HG03442 (cell line): Measurements from ENCODE around the gene SNCB.
A peak's percentile ranks its signal among the peaks of the same experiment; 100 is the strongest.

Experiments used
- ATAC-seq: cut with Tn5 transposase; IDR thresholded peaks from one replicate; pipeline ENCODE4 v1.9.1; 2021; ENCODE audit warnings: mild to moderate bottlenecking, moderate library complexity; ENCODE audit not compliant: unreplicated experiment

The SNCB gene

GRCh38 chr5:176629853-176630680 is at the start of gene SNCB, which contains the start of gene EIF4E1B:
Gene SNCB, minus strand, starts transcription at chr5:176630534. Its CDS starts 880 bp downstream, at chr5:176629654.
Gene EIF4E1B, plus strand, starts transcription at chr5:176630675. Its CDS starts 12,113 bp downstream, at chr5:176642788.
- no peak for ATAC-seq

- no peak for ATAC-seq
Measured at GRCh38 chr5:176679365-176680225, 49.3 kb upstream of the SNCB start.

DNA sequence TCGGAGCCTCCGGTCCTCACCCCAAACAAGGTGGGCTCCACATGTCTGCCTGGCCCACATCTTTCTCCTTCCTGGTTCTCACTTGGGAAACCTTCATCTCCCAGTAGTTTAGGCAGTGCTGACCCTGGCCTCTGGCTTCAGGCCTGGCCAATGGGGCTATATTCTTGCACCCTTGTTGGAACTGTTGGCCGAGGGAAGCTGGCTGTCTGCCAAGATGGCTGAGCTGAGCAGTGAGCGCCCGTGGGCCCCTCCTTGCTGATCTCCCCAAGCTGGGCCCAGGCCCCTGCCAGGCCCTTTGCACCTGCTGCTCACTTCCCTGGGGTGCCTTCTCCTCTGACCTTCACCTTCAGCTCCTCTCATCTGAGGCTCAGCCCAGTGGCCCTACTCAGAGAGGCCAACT is 48.2 kb upstream of the SNCB start:
- ATAC-seq: no peak

- ATAC-seq: no peak
Measured at GRCh38 chr5:176677209-176677939, 47.0 kb upstream of the SNCB start.

- peak; percentile 68 for ATAC-seq
Measured at GRCh38 chr5:176676361-176676824, 46.1 kb upstream of the SNCB start.

- no peak for ATAC-seq
Measured at GRCh38 chr5:176675676-176676360, 45.5 kb upstream of the SNCB start.

GRCh38 chr5:176674799-176675198 is 44.5 kb upstream of the SNCB start:
- ATAC-seq: no peak

- no peak for ATAC-seq
Measured at GRCh38 chr5:176673651-176674583, 43.6 kb upstream of the SNCB start.

DNA sequence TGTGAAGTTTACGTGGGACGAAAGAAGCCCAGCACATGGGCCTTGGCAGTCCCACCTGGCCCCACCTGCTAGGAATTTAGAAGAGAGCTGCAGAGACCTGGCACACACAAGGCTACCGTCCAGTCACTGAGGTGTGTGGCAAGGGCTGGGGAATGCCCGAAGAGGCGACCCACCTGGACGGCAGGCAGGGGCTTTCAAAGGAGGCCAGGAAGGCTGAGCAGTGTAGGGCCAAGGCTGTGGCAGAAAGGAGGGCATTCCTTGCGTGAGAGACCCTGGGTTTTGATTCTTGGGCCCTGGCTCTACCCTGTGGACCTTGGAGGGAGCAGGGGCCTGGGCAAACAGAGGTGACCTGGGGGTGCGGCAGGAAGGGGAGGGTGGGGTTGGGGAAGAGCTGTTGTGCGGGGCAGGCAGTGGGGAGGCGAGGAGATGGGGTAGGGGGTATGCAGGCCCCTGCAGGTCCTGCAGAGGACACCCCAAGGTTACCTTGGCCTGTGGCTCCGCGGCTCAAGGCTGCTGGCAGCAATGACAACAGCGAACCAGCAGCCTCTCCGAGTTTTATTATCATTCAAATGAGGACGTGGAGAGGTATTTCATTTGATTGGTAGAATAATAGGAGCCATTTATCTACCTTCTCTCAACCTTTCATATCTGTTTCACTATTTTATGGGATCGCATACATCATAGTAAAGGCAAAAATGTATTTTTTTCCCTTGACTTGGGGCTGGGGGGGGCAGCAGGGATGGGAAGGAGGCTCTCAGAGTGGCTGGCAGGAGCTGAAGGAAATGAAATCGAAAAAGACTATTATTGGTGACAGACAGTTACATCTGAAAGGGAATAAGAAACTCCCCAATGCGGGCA is 41.8 kb upstream of the SNCB start:
- no peak for ATAC-seq

- no peak for ATAC-seq
Measured at GRCh38 chr5:176671399-176671798, 41.1 kb upstream of the SNCB start.

- no peak for ATAC-seq
Measured at GRCh38 chr5:176670449-176670848, 40.1 kb upstream of the SNCB start.

- no peak for ATAC-seq
Measured at GRCh38 chr5:176667637-176668036, 37.3 kb upstream of the SNCB start.

GRCh38 chr5:176665517-176665916 is 35.2 kb upstream of the SNCB start:
- ATAC-seq: no peak

DNA sequence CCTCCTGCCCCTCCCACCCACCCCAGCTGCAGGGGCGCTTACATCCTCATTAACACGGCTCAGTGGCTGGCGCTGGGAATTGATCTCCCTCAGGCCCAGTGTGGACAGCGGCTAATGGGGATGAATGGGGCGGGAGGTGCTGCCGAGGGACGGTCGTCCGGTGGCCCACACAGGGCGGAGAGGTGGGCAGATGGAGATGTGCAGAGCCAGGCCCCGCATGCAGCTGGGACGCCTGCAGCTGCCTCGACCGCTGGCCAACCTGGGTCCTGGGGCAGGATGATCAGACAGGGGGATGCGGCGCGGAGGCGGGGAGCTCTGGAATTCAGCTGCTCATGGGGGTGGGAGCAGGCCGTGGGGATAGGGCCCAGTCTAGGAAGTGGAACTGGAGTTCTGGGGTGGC is 34.6 kb upstream of the SNCB start:
- ATAC-seq: no peak

DNA sequence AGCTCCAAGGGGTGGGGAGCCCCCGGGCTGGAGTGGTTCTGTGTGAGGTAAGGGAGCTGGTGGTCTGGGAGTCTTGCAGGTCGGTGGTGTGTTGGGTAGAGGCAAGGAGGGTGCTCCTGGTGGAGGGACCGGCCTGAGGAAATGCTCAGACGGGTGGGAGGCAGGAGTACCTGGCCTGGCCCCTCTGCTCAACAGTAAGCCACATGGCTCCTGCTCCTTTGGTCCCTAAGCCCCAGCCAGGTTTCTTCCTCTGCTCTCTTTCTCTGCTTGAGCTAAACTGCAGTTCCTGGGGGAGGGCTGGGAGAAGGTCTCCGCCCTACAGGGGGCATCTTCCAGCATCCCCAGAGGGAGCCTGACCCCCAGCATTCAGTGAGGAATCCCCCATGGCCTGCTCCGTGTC is 34.1 kb upstream of the SNCB start:
- ATAC-seq: no peak

GRCh38 chr5:176663566-176663965 is 33.2 kb upstream of the SNCB start:
- no peak for ATAC-seq

- no peak for ATAC-seq
Measured at GRCh38 chr5:176662371-176663333, 32.3 kb upstream of the SNCB start.
